NCI-H345 treated with DMSO at 0.1 percent for 48 hours (cell line): Measurements from ENCODE around the gene FYN.
"Not testable (repeated sequence)": the region's sequence is repeated elsewhere in the genome, so short reads cannot be mapped to it uniquely, and the experiment has no call there.

ENCODE experiments used
- DNase-seq: peaks from one replicate; lab custom pipeline; 2025; ENCODE audit not compliant: unreplicated experiment; lab: John Stamatoyannopoulos, UW

FYN gene

GRCh38 chr6:111835398-111835797 lies 37.9 kb downstream of the FYN start:
- not testable (repeated sequence) for DNase-seq

DNA sequence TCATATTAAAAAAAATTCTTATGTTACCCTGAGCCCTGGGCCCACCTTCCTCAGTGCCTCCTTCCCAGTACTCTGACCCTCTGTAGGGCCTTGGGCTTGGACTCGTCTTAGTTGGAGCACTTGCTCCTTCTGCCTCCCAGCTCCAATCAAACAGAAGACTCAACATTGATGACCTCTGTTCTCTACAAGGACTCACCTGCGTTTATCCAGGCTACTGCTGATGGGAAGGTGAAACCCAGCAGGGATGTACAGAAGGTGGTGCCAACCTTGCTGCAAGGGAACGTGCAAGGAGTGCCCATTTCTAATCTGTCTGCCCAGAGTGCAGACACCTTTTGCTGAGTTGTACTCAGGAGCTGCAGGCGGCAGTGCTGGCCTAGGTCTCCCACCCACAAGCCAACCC lies 38.9 kb downstream of the FYN start:
- no peak for DNase-seq

GRCh38 chr6:111832833-111833418 lies 40.3 kb downstream of the FYN start:
- DNase-seq, result no peak

DNA sequence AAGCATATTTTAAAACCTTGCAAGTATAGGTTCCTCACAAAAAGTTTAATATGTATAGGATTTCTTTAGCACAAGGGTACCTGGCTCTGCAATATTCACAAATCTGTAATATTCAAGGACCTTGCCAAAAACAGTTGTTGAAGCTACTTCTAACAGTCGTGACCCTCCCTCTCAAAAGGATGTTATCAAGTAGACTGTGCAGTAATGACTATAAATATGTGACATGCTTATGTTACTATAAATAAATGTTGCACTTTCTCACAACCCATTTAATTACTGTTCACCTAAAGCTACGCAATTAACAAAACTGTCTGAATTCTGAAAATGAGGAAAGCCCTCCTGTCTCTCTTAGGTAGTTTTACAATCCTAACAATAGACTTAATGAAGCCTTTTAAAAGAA lies 41.8 kb downstream of the FYN start:
- DNase-seq, result no peak

GRCh38 chr6:111829998-111830397 lies 43.3 kb downstream of the FYN start:
- no peak for DNase-seq

GRCh38 chr6:111829581-111829980 lies 43.7 kb downstream of the FYN start:
- no peak for DNase-seq

GRCh38 chr6:111828809-111829208 lies 44.4 kb downstream of the FYN start:
- no peak for DNase-seq

- no peak for DNase-seq
Measured at GRCh38 chr6:111825439-111826086, 47.7 kb downstream of the FYN start.

DNA sequence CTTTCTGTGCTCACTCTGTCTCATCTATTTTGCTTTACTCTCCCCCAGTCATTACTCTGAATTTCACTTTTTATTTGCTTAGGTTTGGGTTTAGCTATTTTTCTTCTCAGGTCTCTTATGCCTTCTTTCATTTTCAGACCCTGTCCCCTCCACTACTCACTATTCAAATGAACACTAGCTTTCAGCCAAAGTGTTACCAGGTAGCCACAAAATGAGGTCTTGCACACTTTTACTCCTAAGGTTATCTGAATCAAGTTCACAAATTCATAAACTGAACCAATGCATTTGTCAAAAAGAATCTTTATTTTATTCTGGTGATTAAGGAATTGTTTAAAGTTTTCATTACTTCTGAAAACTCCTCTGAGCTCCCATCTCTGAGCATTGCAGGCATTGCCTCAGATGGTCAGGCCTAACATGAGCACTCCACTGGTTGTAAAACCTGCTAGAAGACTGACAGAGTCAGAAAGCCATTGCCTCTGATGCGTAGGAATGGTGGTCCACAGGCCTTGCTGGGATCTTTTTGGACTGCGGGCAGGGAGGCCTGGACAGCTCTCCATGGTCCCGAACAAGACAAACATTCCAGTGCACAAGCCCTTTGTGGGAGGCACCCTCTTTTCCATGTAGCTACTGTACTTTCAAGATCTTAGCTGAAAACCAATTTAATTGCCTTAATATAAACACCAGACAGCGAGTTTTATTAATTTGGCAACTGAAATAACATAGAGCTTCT lies 48.5 kb downstream of the FYN start:
- DNase-seq, result no peak

DNA sequence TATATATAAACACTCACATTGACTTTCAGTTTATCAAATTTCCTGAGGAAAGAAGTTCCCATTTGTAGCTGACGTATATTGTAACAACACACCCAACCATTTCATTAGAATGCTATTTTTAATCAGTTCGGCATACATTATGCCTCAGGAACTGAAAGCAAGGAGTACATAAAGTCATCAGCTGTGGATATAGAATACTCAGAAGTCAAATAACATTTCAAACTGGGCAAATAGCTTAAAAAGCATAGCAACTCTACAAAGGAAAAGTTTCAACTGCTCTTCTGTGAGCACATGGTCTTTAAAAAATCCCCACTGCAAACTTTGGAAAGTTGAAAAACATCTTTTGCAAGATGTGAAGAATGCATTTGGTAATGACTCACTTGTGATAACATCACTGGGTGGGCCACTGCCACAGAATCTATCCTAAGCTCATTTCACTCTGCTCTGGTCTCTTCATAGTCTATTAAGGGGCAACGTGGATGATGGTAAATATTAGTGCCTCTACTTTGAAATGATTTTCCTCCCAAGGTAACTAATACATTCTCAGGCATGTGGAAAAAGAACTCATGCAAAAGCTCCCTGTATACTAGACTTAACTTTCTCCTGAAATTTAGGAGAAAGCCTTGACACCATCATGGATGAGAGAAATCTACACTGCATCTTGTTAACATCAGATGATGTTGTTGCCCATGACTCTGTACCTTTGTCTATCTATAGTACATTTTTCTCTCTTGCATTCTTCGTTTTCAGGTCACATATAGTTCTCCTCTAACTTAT lies 49.2 kb downstream of the FYN start:
- DNase-seq, result no peak

DNA sequence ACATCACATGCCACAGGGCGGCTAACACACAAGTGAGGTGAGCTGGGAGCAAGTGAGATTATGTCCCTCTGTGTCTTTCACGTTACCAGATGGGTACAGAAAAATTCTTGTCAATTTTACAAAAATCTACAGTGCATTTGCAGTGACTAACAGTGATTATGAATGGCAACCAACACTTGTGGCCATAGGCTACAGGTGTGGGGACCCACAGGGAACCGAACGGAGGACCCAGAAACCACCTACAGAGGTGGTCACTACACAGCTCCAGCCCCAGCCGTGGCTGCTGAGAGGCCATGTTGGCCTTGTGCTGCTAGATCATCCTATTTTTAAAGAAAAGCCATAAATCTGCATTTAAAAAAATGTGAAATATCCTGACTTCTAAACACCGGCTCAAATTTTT lies 50.2 kb downstream of the FYN start:
- DNase-seq, result no peak

DNA sequence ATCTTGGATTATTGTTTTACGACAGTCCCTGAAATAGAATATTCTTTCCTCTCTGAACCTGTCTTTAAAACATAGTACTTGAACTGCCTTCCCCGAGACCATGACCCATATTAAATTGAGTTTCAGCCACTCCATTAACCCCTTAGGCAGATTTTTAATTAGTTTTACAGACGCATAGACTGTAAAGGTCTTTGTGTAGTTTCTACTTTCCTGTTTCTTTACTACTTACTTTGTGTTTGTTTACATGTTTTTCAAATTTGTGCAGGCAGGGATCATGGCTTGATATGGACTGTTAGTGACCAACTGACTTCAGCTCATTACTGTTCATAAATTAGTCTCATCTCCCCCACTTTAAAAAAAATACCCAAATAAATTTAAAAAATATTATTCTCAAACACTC lies 53.8 kb downstream of the FYN start:
- no peak for DNase-seq

GRCh38 chr6:111818539-111819226 lies 54.6 kb downstream of the FYN start:
- DNase-seq, result no peak

- no peak for DNase-seq
Measured at GRCh38 chr6:111817451-111818120, 55.7 kb downstream of the FYN start.

DNA sequence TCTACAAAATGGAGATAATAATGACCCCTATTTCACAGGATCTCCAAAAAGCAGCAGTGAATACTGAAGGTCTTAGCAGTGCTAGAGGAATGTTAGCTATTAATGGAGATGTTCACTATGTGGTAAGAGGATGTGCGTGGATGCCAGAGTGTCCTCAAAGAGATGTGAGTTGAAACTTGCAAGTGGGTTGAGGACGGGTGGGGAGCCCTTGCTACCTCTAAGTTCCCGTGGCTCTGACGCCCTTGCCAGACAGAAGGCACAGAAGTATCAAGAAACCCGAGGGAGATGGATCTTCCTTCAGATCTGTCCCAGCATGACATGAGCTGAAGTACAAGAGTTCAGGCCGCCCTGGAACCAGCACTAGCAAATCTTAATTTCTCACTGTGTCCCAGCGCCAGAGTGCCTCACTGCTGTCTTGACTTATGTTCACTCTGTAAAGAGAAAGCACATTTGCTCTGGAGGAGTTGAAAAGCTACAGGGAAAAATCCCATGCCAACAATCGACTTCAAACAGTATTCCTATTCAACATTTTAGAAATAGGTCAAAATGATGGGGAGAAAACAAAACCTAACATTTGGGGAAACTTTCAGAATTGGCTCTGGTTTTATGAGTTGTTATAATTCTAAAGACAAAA lies 59.5 kb downstream of the FYN start:
- no peak for DNase-seq

GRCh38 chr6:111813237-111813636 lies 60.0 kb downstream of the FYN start:
- DNase-seq, result no peak

DNA sequence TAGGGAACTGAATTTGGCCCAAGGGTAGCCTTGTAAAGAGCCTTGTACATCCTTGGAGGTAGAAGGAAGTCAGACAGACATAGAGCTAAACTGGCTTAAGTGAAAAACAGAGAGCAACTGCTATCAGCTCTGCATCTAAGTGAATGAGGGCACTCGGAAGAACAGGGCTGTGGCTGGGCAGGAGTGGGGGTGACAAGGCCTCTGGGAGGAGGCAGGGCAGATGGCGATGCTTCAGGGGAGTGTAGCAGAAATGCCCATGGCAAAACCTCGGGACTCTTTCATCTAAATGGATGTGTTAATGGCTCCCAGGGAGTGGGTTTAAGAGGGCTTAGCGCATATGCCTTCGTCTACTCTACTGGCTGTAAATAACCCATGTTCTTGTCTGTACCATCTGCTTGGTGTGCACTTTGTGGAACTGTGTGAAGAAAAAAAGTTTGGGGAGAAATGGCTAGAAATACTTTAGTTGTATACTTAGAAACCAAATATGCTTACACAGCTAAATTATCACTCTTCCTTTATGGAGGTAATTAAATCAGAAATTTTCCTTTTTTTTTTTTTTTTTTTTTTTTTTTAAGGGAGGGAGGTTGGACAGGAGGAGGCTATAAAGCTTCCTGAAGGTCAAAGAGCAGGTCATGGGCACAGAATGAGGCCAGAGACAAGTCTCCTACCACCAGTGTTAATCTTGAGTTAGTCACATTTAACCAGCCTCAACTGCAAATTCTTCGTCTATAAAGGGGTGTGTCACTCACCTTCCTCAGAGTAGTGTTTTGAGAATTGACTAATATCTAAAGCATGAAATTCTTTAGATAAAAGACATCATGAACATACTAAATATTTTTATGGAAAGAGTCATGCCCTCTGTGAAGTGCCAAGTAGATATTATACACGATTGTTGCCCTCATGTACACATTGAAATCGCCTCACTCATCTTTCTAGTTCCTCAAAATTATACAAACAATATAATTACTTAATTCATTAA lies 60.9 kb downstream of the FYN start:
- DNase-seq, result no peak

DNA sequence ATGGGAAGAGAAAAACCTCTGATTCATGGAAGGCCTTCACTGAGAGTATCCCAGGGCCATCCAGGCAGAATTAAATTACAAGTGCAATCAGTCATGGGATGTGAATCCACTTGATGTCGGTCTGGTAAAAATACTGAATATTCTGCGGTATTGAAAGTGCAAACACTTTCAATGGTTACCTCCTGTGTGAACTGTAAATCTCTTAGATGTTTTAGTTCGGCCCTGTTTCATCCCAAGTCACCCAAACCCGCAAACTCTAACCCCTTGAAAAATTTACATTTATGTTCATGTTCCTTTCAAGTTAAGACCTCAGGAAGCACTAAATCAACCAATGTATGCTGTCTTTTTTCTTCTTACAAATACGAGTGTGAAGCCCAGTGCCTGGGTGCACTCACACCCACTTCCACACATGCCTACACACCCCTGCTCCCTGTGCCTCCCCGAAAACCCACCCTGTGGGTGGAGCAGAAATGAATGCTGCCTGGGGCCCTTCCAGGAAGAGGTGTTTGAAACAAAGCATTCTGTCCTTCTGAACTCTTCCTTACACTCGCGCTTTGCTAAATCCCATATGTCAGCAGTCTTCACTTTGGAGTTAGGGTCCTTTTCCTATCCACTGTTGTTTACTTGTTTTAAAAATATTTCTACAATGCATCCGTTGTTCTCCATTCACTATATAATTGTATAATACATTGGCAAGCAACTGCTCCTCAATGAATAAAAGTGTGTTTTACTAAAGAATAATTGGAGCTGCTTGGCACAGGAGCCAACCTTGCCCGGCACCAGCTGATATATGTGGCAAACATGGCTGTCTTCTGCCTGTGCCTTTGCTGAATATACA lies 62.7 kb downstream of the FYN start:
- DNase-seq, result no peak
